H9 (cell line): ENCODE measurements around the gene TJAP1. TPM values are rescaled to one million over a fixed set of nuclear protein-coding genes. Genes with fewer than 3 reads are reported as not detected.

Source experiments
- DNase-seq: peaks from one replicate; pipeline ENCODE4 v3.0.0-alpha.2; 2017
- H2AFZ ChIP-seq: one replicate; pipeline ENCODE4 v1.6.1; 2013; ENCODE audit warnings: mild to moderate bottlenecking, low read length, control low read depth, moderate library complexity
- H2AK5ac ChIP-seq: 2 replicates; pipeline ENCODE4 v1.6.1; 2013; ENCODE audit warnings: low read length, control low read depth, mixed read lengths; ENCODE audit not compliant: insufficient read length
- H2BK120ac ChIP-seq: one replicate; pipeline ENCODE4 v1.6.1; 2013; ENCODE audit warnings: low read depth, mild to moderate bottlenecking, low read length, control low read depth, inconsistent platforms; ENCODE audit not compliant: poor library complexity, severe bottlenecking
- H2BK12ac ChIP-seq: 2 replicates; pipeline ENCODE4 v1.6.1; 2013; ENCODE audit warnings: low read length, control low read depth, mixed read lengths, low read depth; ENCODE audit not compliant: insufficient read length
- H2BK15ac ChIP-seq: 2 replicates; pipeline ENCODE4 v1.6.1; 2013; ENCODE audit warnings: low read depth, low read length, control low read depth
- H2BK20ac ChIP-seq: one replicate; pipeline ENCODE4 v1.6.1; 2013; ENCODE audit warnings: low read depth, mild to moderate bottlenecking, low read length, control low read depth, inconsistent platforms; ENCODE audit not compliant: poor library complexity, severe bottlenecking
- H2BK5ac ChIP-seq: 2 replicates; pipeline ENCODE4 v1.6.1; 2013; ENCODE audit warnings: low read length, control low read depth, mixed read lengths; ENCODE audit not compliant: insufficient read length
- H3K14ac ChIP-seq: 2 replicates; pipeline ENCODE4 v1.6.1; 2013; ENCODE audit warnings: low read length, control low read depth; ENCODE audit not compliant: insufficient read depth
- H3K18ac ChIP-seq: 2 replicates; pipeline ENCODE4 v1.6.1; 2013; ENCODE audit warnings: low read depth, mild to moderate bottlenecking, mixed read lengths, low read length, control low read depth; ENCODE audit not compliant: insufficient read length
- H3K23ac ChIP-seq: 2 replicates; pipeline ENCODE4 v1.6.1; 2013; ENCODE audit warnings: low read length, control low read depth, mixed read lengths, low read depth; ENCODE audit not compliant: insufficient read length
- H3K23me2 ChIP-seq: 2 replicates; pipeline ENCODE4 v1.6.1; 2013; ENCODE audit warnings: low read depth, mild to moderate bottlenecking, mixed read lengths, low read length, control low read depth; ENCODE audit not compliant: insufficient read length, poor library complexity, severe bottlenecking
- H3K27ac ChIP-seq: 2 replicates; pipeline ENCODE4 v1.5.1; 2013; ENCODE audit warnings: low read length, control low read depth, mixed read lengths, low read depth; ENCODE audit not compliant: insufficient read length
- H3K27me3 ChIP-seq: 2 replicates; pipeline ENCODE4 v1.6.1; 2013; ENCODE audit warnings: low read length, control low read depth, inconsistent platforms; ENCODE audit not compliant: insufficient read depth
- H3K4ac ChIP-seq: 2 replicates; pipeline ENCODE4 v1.6.1; 2013; ENCODE audit warnings: low read depth, mild to moderate bottlenecking, control low read depth, inconsistent platforms, low read length, moderate library complexity
- H3K4me1 ChIP-seq: 2 replicates; pipeline ENCODE4 v1.6.1; 2013; ENCODE audit warnings: low read length, control low read depth, inconsistent platforms; ENCODE audit not compliant: insufficient read depth
- H3K4me2 ChIP-seq: 2 replicates; pipeline ENCODE4 v1.6.1; 2013; ENCODE audit warnings: low read length, control low read depth, mixed read lengths; ENCODE audit not compliant: insufficient read length, insufficient read depth
- H3K56ac ChIP-seq: 2 replicates; pipeline ENCODE4 v1.6.1; 2013; ENCODE audit warnings: low read depth, mild to moderate bottlenecking, mixed read lengths, low read length, control low read depth; ENCODE audit not compliant: insufficient read length
- H3K79me1 ChIP-seq: 2 replicates; pipeline ENCODE4 v1.6.1; 2013; ENCODE audit warnings: low read depth, mild to moderate bottlenecking, moderate library complexity, low read length, control low read depth, inconsistent platforms; ENCODE audit not compliant: insufficient read depth, poor library complexity, severe bottlenecking
- H3K79me2 ChIP-seq: 2 replicates; pipeline ENCODE4 v1.6.1; 2013; ENCODE audit warnings: low read length, control low read depth, inconsistent platforms; ENCODE audit not compliant: insufficient read depth
- H3K9ac ChIP-seq: 2 replicates; pipeline ENCODE4 v1.6.1; 2013; ENCODE audit warnings: low read length, control low read depth, mixed read lengths; ENCODE audit not compliant: insufficient read length; ENCODE audit errors: extremely low read depth
- H3K9me3 ChIP-seq: one replicate; pipeline ENCODE4 v1.6.1; 2013; ENCODE audit warnings: low read depth, low read length, inconsistent platforms; ENCODE audit not compliant: control insufficient read depth
- H3T11ph ChIP-seq: one replicate; pipeline ENCODE4 v1.6.1; 2013; ENCODE audit warnings: mild to moderate bottlenecking, low read length, control low read depth, inconsistent platforms
- H4K20me1 ChIP-seq: one replicate; pipeline ENCODE4 v1.6.1; 2013; ENCODE audit not compliant: control insufficient read depth, insufficient read length, insufficient read depth
- H4K5ac ChIP-seq: 2 replicates; pipeline ENCODE4 v1.6.1; 2013; ENCODE audit warnings: low read depth, mild to moderate bottlenecking, mixed read lengths, low read length, control low read depth; ENCODE audit not compliant: insufficient read length
- H4K8ac ChIP-seq: replicated peaks from 2 replicates; pipeline ENCODE4 v1.6.1; 2013; ENCODE audit warnings: low read length, control low read depth, mixed read lengths, low read depth; ENCODE audit not compliant: insufficient read length
- H4K91ac ChIP-seq: 2 replicates; pipeline ENCODE4 v1.6.1; 2013; ENCODE audit warnings: low read depth, mild to moderate bottlenecking, moderate library complexity, mixed read lengths, low read length, control low read depth; ENCODE audit not compliant: insufficient read length
- H3K27ac Mint-ChIP-seq, 3 experiments: 2 replicates in 2 of 3; 3 replicates in 1 of 3; pipeline ENCODE4 v1.8.0; 2020 to 2021; ENCODE audit warnings: mixed read lengths in 3 of 3, mild to moderate bottlenecking in 1 of 3, moderate library complexity in 1 of 3
- H3K27me3 Mint-ChIP-seq: 2 replicates; pipeline ENCODE4 v1.8.0; 2021; ENCODE audit warnings: low read depth, mild to moderate bottlenecking, moderate library complexity, mixed read lengths
- H3K36me3 Mint-ChIP-seq, 3 experiments: 2 replicates in 2 of 3; 3 replicates in 1 of 3; pipeline ENCODE4 v1.8.0; 2020 to 2021; ENCODE audit warnings: low read depth in 3 of 3, mixed read lengths in 3 of 3; ENCODE audit not compliant: insufficient read depth in 1 of 3
- H3K4me1 Mint-ChIP-seq, 2 experiments: 2 replicates each; pipeline ENCODE4 v1.8.0; 2020; ENCODE audit warnings: mixed read lengths in 2 of 2
- H3K4me3 Mint-ChIP-seq, 2 experiments: 2 replicates in 1 of 2; 3 replicates in 1 of 2; pipeline ENCODE4 v1.8.0; 2020 to 2021; ENCODE audit warnings: mild to moderate bottlenecking in 2 of 2, mixed read lengths in 2 of 2, moderate library complexity in 1 of 2
- H3K9me3 Mint-ChIP-seq, 2 experiments: 2 replicates in 1 of 2; 3 replicates in 1 of 2; pipeline ENCODE4 v1.8.0; 2020; ENCODE audit warnings: mild to moderate bottlenecking in 2 of 2, mixed read lengths in 2 of 2, moderate library complexity in 1 of 2
- CTCF ChIP-seq: fragments of 200-600 bp; sonication (generic); conservative IDR thresholded peaks from 3 replicates; pipeline ENCODE4 v1.8.0; 2021; ENCODE audit warnings: antibody characterized with exemption, mild to moderate bottlenecking
- WGBS: extraction: QIAGEN DNeasy Blood & Tissue Kit; methylation state at CpG from one replicate; pipeline ENCODE4 v1.1.7; 2013; ENCODE audit warnings: missing lambda C conversion rate, low lambda C conversion rate, mixed read lengths; ENCODE audit not compliant: insufficient read length; ENCODE audit errors: extremely low coverage; 5-methylcytosine and 5-hydroxymethylcytosine counted together
- total RNA-seq: library from RNA; stranded (reverse); gene quantifications from 2 replicates; pipeline ENCODE4 v1.2.1, GENCODE V29; 2021

Gene TJAP1
- total RNA-seq, 1 experiment from 2014 or later: 45.1 TPM

GRCh38 chr6:43510827-43511163 is 33.4 kb downstream of the TJAP1 start:
- Histone ChIP-seq H2BK20ac (no peak overlapping the region), H2AK5ac (no peak overlapping the region), H3K79me1 (peaks cover 4% of the 10 kb centered on the region), H2BK120ac (no peak overlapping the region), H3K27ac (no peak overlapping the region), H2AFZ (no peak overlapping the region), H3K18ac (no peak overlapping the region), H3K56ac (no peak overlapping the region), H4K20me1 (no peaks in the 10 kb centered on the region), H3K4ac (no peak overlapping the region), H3K79me2 (peaks cover under 1% of the 10 kb centered on the region; the same call in 1 of the 2 replicates), H2BK15ac (no peak overlapping the region), H2BK12ac (no peak overlapping the region), H3T11ph (no peak overlapping the region), H3K4me2 (peak overlapping the region; percentile 65), H3K9ac (no peak overlapping the region), H3K14ac (no peak overlapping the region), H3K23ac (no peak overlapping the region), H4K8ac (no peak overlapping the region), H4K5ac (no peak overlapping the region), H3K4me1 (no peaks in the 10 kb centered on the region), H3K23me2 (peaks cover 5% of the 10 kb centered on the region), H3K27me3 (peaks cover 8% of the 10 kb centered on the region; the same call in 1 of the 2 replicates), H4K91ac (no peak overlapping the region), H3K9me3 (no peaks in the 10 kb centered on the region), H2BK5ac (no peak overlapping the region)
- H3K27ac Mint-ChIP-seq: no peak overlapping the region
- H3K36me3 Mint-ChIP-seq: peaks cover 24 to 47% (median 41%) of the 10 kb centered on the region in 3 experiments
- peaks cover 27 to 36% of the 10 kb centered on the region in 2 experiments for H3K4me1 Mint-ChIP-seq
- WGBS: no CpG with 5 or more reads among the region's 10 CpGs
- no peak for DNase-seq
- peaks cover 2 to 3% of the 10 kb centered on the region in 2 experiments; a peak in 3 of 5 replicates for H3K9me3 Mint-ChIP-seq
- H3K4me3 Mint-ChIP-seq: peak overlapping the region; percentile 61 to 86
- H3K27me3 Mint-ChIP-seq: peaks cover 28% of the 10 kb centered on the region
- no peak for TF ChIP-seq CTCF
